H1 (cell line): ENCODE measurements around the gene DIPK2A. TPM values are rescaled to one million over a fixed set of nuclear protein-coding genes. Genes with fewer than 3 reads are reported as not detected.

ENCODE experiments used
- CBX8 ChIP-seq: fragments of 300-800, 300-1000 bp; sonication (generic); IDR thresholded peaks from 2 replicates; pipeline ENCODE4 v1.7.1; 2016; ENCODE audit warnings: low read depth, low read length, borderline replicate concordance
- HDAC2 ChIP-seq, 2 experiments: fragments of 300-600 bp in 1 of 2; sonication (generic) in 1 of 2; IDR thresholded peaks; 2 replicates each; pipeline ENCODE4 v1.6.1; 2011 to 2012; ENCODE audit warnings: low read depth in 2 of 2, low read length in 2 of 2, mild to moderate bottlenecking in 2 of 2, moderate library complexity in 2 of 2, borderline replicate concordance in 1 of 2, inconsistent platforms in 1 of 2
- RBBP5 ChIP-seq: IDR thresholded peaks from 2 replicates; pipeline ENCODE4 v1.7.1; 2012; ENCODE audit warnings: low read depth, mild to moderate bottlenecking, inconsistent platforms, low read length, moderate library complexity, borderline replicate concordance
- SP2 ChIP-seq: IDR thresholded peaks from 2 replicates; pipeline ENCODE4 v1.6.1; 2012; ENCODE audit warnings: mild to moderate bottlenecking, low read length, inconsistent platforms
- YY1 ChIP-seq: IDR thresholded peaks from 2 replicates; pipeline ENCODE4 v1.6.1; 2011; ENCODE audit warnings: low read depth, mild to moderate bottlenecking, low read length
- polyA plus RNA-seq, 7 experiments: library from polyadenylated mRNA; depleted of rRNA in 3 of 7; stranded (reverse) in 5 of 7; unstranded in 2 of 7; fragments of >200 nt in 5 of 7; fragments of 200-250 nt in 2 of 7; gene quantifications; 1 replicate in 5 of 7; 2 replicates in 1 of 7; 4 replicates in 1 of 7; pipeline versions ENCODE4 v1.2.1 to v1.2.3, GENCODE V29; 2011 to 2013; ENCODE audit warnings: missing spikeins in 2 of 7, mixed read lengths in 2 of 7
- total RNA-seq: library from RNA; stranded (reverse); fragmentation: NEBNext Ultra II Directional; extraction: Animal tissue kit (Norgen Biotek cat#: 25700); gene quantifications from 2 replicates; pipeline ENCODE4 v1.2.1, GENCODE V29; 2021

The DIPK2A gene
- total and polyA plus RNA-seq, 2 of the 8 experiments (the other 6 are each of a cell fraction or from before 2014, with no cell fraction given), result 18.4 to 28.7 TPM

GRCh38 chr3:143961342-143961741 is 10.3 kb upstream of the DIPK2A start (continued):
- TF ChIP-seq HDAC2 (IDR thresholded peaks at IDR 0.05; ENCODE audit: borderline replicate concordance in 1 of 2, low read depth in 2 of 2, low read length in 2 of 2) (no peak), YY1 (no peak), CBX8 (no peak), RBBP5 (no peak), SP2 (no peak)
